ENCODE results near the gene BTN3A1. TPM values are rescaled to one million over a fixed set of nuclear protein-coding genes. Genes with fewer than 3 reads are reported as not detected.
"Not testable (repeated sequence)": the region's sequence is repeated elsewhere in the genome, so short reads cannot be mapped to it uniquely, and the experiment has no call there.

Gene BTN3A1
- total RNA-seq, 1 donor from 2014 or later = 17.2 TPM

DNA sequence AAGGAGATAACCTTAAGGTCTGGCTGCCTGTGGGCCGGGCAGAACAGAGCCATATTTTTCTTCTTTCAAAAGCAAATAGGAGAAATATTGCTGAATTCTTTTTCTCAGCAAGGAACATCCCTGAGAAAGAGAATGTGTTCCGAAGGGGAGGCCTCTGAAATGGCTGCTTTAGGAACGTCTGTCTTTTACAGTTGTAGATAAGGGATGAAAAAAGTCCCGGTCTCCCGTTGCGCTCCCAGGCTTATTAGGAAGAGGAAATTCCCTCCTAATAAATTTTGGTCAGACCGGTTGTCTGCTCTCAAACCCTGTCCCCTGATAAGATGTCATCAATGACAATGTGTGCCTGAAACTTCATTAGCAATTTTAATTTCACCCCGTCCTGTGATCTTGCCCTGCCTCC is 31.6 kb downstream of the BTN3A1 start:
- not testable (repeated sequence) for H3K4me3 ChIP-seq (ENCODE audit: low read length in 3 of 3); H3K4me1 ChIP-seq (ENCODE audit: control insufficient read depth in 3 of 3, insufficient read depth in 3 of 3, low read length in 3 of 3); H3K27me3 ChIP-seq (ENCODE audit: control insufficient read depth in 3 of 3, insufficient read depth in 3 of 3, low read length in 3 of 3); H3K27ac ChIP-seq (ENCODE audit: low read depth, low read length); H3K9me3 ChIP-seq (ENCODE audit: control insufficient read depth in 3 of 3, low read length in 3 of 3); H3K9ac ChIP-seq (ENCODE audit: low read depth in 1 of 3, low read length in 3 of 3); H3K36me3 ChIP-seq (ENCODE audit: control insufficient read depth in 3 of 3, insufficient read depth in 3 of 3, low read length in 3 of 3)

DNA sequence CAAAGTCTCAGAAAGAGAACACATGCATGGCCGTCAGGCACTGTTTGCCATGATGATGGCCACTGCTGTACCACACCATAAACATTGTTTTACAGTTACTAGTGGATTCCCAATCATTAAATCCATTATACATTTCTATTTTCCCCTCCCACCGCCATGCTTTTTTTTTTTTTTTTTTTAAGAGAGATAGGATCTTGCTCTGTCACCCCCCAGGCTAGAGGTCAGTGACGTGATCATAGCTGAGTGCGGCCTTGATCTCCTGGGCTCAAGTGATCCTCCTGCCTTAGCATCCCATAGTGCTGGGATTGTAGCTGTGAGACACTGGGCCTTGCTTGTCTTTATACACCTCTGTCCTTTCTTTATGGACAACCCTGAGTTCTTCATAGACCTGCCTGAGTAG is 33.9 kb downstream of the BTN3A1 start:
- Histone ChIP-seq H3K4me3 (ENCODE audit: low read length in 3 of 3) (no peak overlapping the region), H3K9ac (ENCODE audit: low read depth in 1 of 3, low read length in 3 of 3) (no peak overlapping the region), H3K27me3 (ENCODE audit: control insufficient read depth in 3 of 3, insufficient read depth in 3 of 3, low read length in 3 of 3) (no peaks in the 10 kb centered on the region), H3K9me3 (ENCODE audit: control insufficient read depth in 3 of 3, low read length in 3 of 3) (no peaks in the 10 kb centered on the region), H3K36me3 (ENCODE audit: control insufficient read depth in 3 of 3, insufficient read depth in 3 of 3, low read length in 3 of 3) (no peaks in the 10 kb centered on the region), H3K27ac (ENCODE audit: low read depth, low read length) (no peak overlapping the region), H3K4me1 (ENCODE audit: control insufficient read depth in 3 of 3, insufficient read depth in 3 of 3, low read length in 3 of 3) (peaks cover 4 to 12% (median 9%) of the 10 kb centered on the region in 3 donors)

GRCh38 chr6:26437550-26437949 is 35.5 kb downstream of the BTN3A1 start:
- Histone ChIP-seq H3K9me3 (ENCODE audit: control insufficient read depth in 3 of 3, low read length in 3 of 3) (no peaks in the 10 kb centered on the region), H3K4me3 (ENCODE audit: low read length in 3 of 3) (no peak overlapping the region), H3K27ac (ENCODE audit: low read depth, low read length) (no peak overlapping the region), H3K36me3 (ENCODE audit: control insufficient read depth in 3 of 3, insufficient read depth in 3 of 3, low read length in 3 of 3) (no peaks in the 10 kb centered on the region), H3K9ac (ENCODE audit: low read depth in 1 of 3, low read length in 3 of 3) (no peak overlapping the region), H3K27me3 (ENCODE audit: control insufficient read depth in 3 of 3, insufficient read depth in 3 of 3, low read length in 3 of 3) (no peaks in the 10 kb centered on the region), H3K4me1 (ENCODE audit: control insufficient read depth in 3 of 3, insufficient read depth in 3 of 3, low read length in 3 of 3) (peaks cover 4 to 12% (median 9%) of the 10 kb centered on the region in 3 donors)

DNA sequence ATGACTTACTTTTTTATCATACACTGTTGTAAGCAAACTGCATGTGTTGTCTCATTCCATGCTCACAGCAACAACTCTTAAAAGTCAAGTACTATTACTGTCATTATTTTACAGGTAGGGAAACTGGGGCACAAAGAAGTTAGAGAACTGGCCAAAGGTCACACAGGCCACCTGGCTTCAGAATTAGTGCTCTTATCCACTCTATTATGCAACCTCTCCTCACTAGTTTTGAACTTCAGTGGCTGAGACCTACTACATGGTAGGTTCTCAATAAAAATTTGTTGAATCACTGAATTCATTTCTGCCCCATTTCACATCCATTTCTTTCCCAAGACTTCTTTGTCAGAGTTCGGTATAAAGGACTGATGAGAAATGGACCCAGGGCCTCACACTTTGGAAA is 35.9 kb downstream of the BTN3A1 start:
- no peaks in the 10 kb centered on the region for H3K9me3 ChIP-seq (ENCODE audit: control insufficient read depth in 3 of 3, low read length in 3 of 3)
- no peaks in the 10 kb centered on the region for H3K36me3 ChIP-seq (ENCODE audit: control insufficient read depth in 3 of 3, insufficient read depth in 3 of 3, low read length in 3 of 3)
- H3K4me1 ChIP-seq (ENCODE audit: control insufficient read depth in 3 of 3, insufficient read depth in 3 of 3, low read length in 3 of 3) = peaks cover 4 to 12% (median 9%) of the 10 kb centered on the region in 3 donors
- H3K4me3 ChIP-seq (ENCODE audit: low read length in 3 of 3) = no peak overlapping the region
- H3K27me3 ChIP-seq (ENCODE audit: control insufficient read depth in 3 of 3, insufficient read depth in 3 of 3, low read length in 3 of 3) = no peaks in the 10 kb centered on the region
- no peak overlapping the region for H3K27ac ChIP-seq (ENCODE audit: low read depth, low read length)
- H3K9ac ChIP-seq (ENCODE audit: low read depth in 1 of 3, low read length in 3 of 3) = no peak overlapping the region

- Histone ChIP-seq H3K4me3 (ENCODE audit: low read length in 3 of 3) (peak overlapping the region; percentile 68 to 96 (median 79)), H3K4me1 (ENCODE audit: control insufficient read depth in 3 of 3, insufficient read depth in 3 of 3, low read length in 3 of 3) (peaks cover 4 to 12% (median 9%) of the 10 kb centered on the region in 3 donors), H3K36me3 (ENCODE audit: control insufficient read depth in 3 of 3, insufficient read depth in 3 of 3, low read length in 3 of 3) (peaks cover 0 to 4% (median 0%) of the 10 kb centered on the region in 3 donors), H3K9ac (ENCODE audit: low read depth in 1 of 3, low read length in 3 of 3) (peak overlapping the region; percentile 72 to 93 (median 74)), H3K27ac (ENCODE audit: low read depth, low read length) (peak overlapping the region; percentile 77), H3K9me3 (ENCODE audit: control insufficient read depth in 3 of 3, low read length in 3 of 3) (no peaks in the 10 kb centered on the region), H3K27me3 (ENCODE audit: control insufficient read depth in 3 of 3, insufficient read depth in 3 of 3, low read length in 3 of 3) (no peaks in the 10 kb centered on the region)
Measured at GRCh38 chr6:26439151-26440125, 37.4 kb downstream of the BTN3A1 start.

- no peaks in the 10 kb centered on the region for H3K27me3 ChIP-seq (ENCODE audit: control insufficient read depth in 3 of 3, insufficient read depth in 3 of 3, low read length in 3 of 3)
- H3K27ac ChIP-seq (ENCODE audit: low read depth, low read length) = no peak overlapping the region
- H3K9ac ChIP-seq (ENCODE audit: low read depth in 1 of 3, low read length in 3 of 3) = peak overlapping the region; percentile 72 to 93 (median 74)
- no peaks in the 10 kb centered on the region for H3K9me3 ChIP-seq (ENCODE audit: control insufficient read depth in 3 of 3, low read length in 3 of 3)
- peaks cover 0 to 6% (median 3%) of the 10 kb centered on the region in 3 donors for H3K36me3 ChIP-seq (ENCODE audit: control insufficient read depth in 3 of 3, insufficient read depth in 3 of 3, low read length in 3 of 3)
- peak overlapping the region; percentile 68 to 96 (median 79) for H3K4me3 ChIP-seq (ENCODE audit: low read length in 3 of 3)
- H3K4me1 ChIP-seq (ENCODE audit: control insufficient read depth in 3 of 3, insufficient read depth in 3 of 3, low read length in 3 of 3) = peaks cover 4 to 16% (median 9%) of the 10 kb centered on the region in 3 donors
Measured at GRCh38 chr6:26440977-26441358, 38.9 kb downstream of the BTN3A1 start.

GRCh38 chr6:26441977-26442376 is 39.9 kb downstream of the BTN3A1 start:
- H3K36me3 ChIP-seq (ENCODE audit: control insufficient read depth in 3 of 3, insufficient read depth in 3 of 3, low read length in 3 of 3) = peaks cover 0 to 7% (median 3%) of the 10 kb centered on the region in 3 donors
- peaks cover 4 to 16% (median 9%) of the 10 kb centered on the region in 3 donors for H3K4me1 ChIP-seq (ENCODE audit: control insufficient read depth in 3 of 3, insufficient read depth in 3 of 3, low read length in 3 of 3)
- H3K9me3 ChIP-seq (ENCODE audit: control insufficient read depth in 3 of 3, low read length in 3 of 3) = no peaks in the 10 kb centered on the region
- H3K27me3 ChIP-seq (ENCODE audit: control insufficient read depth in 3 of 3, insufficient read depth in 3 of 3, low read length in 3 of 3) = no peaks in the 10 kb centered on the region
- no peak overlapping the region for H3K9ac ChIP-seq (ENCODE audit: low read depth in 1 of 3, low read length in 3 of 3)
- H3K4me3 ChIP-seq (ENCODE audit: low read length in 3 of 3) = peak overlapping the region in 2 of 3 donors; percentile 7 to 28
- H3K27ac ChIP-seq (ENCODE audit: low read depth, low read length) = no peak overlapping the region

DNA sequence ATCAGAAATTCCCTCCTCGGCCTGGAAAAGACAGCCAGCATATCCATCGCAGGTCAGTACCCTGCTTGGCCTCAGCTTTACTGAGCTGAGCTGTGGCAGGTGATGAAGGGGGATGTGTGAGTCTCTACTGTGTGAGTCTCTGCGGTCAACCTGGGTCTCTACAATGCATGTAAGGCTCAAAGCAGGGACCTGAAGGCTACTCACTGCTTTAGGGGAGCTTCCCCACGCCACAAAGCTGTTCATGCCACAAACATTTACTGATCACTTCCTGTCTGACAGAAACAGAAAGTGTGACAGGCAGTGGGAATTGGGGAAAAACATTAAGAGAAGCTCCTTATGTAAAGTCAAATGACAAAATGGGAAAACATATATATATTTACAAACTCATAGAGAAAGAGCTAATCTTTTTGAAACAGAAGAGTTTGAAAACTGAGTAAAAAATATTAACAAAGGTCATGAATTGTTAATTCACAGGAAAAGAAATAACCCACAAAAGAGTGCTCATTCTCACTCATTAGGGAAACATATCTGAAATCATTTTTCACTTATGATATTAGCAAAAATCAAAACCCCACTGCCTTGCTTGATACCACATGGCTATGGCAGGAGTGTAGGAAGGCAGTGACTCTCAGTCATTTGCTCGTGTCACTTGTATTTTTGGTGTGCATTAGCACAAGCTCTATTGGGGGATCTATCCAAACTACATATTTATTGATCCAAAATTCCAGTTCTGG is 44.0 kb downstream of the BTN3A1 start:
- Histone ChIP-seq H3K4me1 (ENCODE audit: control insufficient read depth in 3 of 3, insufficient read depth in 3 of 3, low read length in 3 of 3) (peaks cover 0 to 4% (median 0%) of the 10 kb centered on the region in 3 donors), H3K9me3 (ENCODE audit: control insufficient read depth in 3 of 3, low read length in 3 of 3) (no peaks in the 10 kb centered on the region), H3K27ac (ENCODE audit: low read depth, low read length) (no peak overlapping the region), H3K27me3 (ENCODE audit: control insufficient read depth in 3 of 3, insufficient read depth in 3 of 3, low read length in 3 of 3) (no peaks in the 10 kb centered on the region), H3K9ac (ENCODE audit: low read depth in 1 of 3, low read length in 3 of 3) (peak overlapping the region in 1 of 3 donors; percentile 5), H3K36me3 (ENCODE audit: control insufficient read depth in 3 of 3, insufficient read depth in 3 of 3, low read length in 3 of 3) (peaks cover 3 to 20% (median 4%) of the 10 kb centered on the region in 3 donors), H3K4me3 (ENCODE audit: low read length in 3 of 3) (no peak overlapping the region)

- no peak overlapping the region for H3K4me3 ChIP-seq (ENCODE audit: low read length in 3 of 3)
- no peak overlapping the region for H3K27ac ChIP-seq (ENCODE audit: low read depth, low read length)
- peaks cover 0 to 4% (median 0%) of the 10 kb centered on the region in 3 donors for H3K4me1 ChIP-seq (ENCODE audit: control insufficient read depth in 3 of 3, insufficient read depth in 3 of 3, low read length in 3 of 3)
- peaks cover 3 to 20% (median 4%) of the 10 kb centered on the region in 3 donors for H3K36me3 ChIP-seq (ENCODE audit: control insufficient read depth in 3 of 3, insufficient read depth in 3 of 3, low read length in 3 of 3)
- no peak overlapping the region for H3K9ac ChIP-seq (ENCODE audit: low read depth in 1 of 3, low read length in 3 of 3)
- no peaks in the 10 kb centered on the region for H3K9me3 ChIP-seq (ENCODE audit: control insufficient read depth in 3 of 3, low read length in 3 of 3)
- H3K27me3 ChIP-seq (ENCODE audit: control insufficient read depth in 3 of 3, insufficient read depth in 3 of 3, low read length in 3 of 3) = no peaks in the 10 kb centered on the region
Measured at GRCh38 chr6:26447257-26447656, 45.2 kb downstream of the BTN3A1 start.

Measured in skeletal muscle tissue (tissue), 4 donors.